Fibroblast of peridontal ligament (primary cell): ENCODE results near the gene PAQR8.

Source experiments
- DNase-seq: peaks from one replicate; pipeline ENCODE4 v3.0.0-alpha.2; 2010; ENCODE audit errors: extremely low read depth

The PAQR8 gene

DNA sequence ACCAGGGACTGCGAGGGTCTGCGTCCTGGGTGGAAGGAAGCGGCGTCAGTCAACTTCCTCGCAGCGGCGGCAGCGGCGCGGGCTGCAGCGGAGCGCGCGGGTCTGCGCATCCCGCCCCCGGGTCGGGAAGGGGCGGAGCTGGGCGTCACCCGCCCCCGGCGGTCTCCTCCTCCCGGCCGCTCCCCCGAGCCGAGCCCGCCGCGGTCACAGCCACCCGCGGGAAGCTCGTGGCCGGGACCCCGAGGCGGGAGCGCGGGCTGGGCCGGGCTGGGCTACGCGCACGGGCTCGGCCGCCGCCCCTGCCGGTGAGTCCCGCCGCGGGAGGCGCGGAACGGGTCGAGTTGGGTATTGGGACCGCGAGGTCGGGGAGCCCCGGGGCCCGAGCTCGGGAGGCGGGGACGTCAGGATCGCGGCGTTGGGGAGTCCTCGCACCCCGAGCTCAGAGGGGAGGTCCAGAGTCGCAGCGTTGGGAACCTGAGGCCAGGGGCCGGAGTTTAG lies at the start of gene PAQR8:
Gene PAQR8 (plus strand): TSS at position 207 of the 498 bp plus-strand sequence. CDS start 41,063 bp downstream, outside the sequence.
- no peak for DNase-seq

- no peak for DNase-seq
These were observed 49.5 kb upstream of the PAQR8 start for GRCh38 chr6:52312461-52312860.

DNA sequence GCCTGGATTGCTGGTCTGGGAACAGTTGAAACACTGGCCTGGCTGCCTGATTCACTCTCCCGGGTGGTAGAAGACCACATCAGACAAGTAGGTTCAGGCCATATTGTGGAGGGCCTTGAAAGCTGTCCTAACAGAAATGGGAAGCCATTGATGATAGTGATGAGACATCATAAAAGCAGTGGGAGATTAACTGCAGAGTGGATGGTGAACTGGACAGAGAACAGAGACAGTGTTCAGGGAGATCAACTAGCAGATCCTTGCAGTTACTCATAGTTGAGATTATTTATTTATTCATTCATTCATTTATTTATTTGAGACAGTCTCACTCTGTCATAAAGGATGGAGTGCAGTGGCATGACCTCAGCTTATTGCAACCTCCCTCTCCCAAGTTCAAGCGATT lies 47.2 kb upstream of the PAQR8 start:
- DNase-seq, result no peak

- no peak for DNase-seq
These were observed 44.7 kb upstream of the PAQR8 start for GRCh38 chr6:52317211-52317610.

GRCh38 chr6:52317841-52318581 lies 43.9 kb upstream of the PAQR8 start:
- peak; percentile 60 for DNase-seq

DNA sequence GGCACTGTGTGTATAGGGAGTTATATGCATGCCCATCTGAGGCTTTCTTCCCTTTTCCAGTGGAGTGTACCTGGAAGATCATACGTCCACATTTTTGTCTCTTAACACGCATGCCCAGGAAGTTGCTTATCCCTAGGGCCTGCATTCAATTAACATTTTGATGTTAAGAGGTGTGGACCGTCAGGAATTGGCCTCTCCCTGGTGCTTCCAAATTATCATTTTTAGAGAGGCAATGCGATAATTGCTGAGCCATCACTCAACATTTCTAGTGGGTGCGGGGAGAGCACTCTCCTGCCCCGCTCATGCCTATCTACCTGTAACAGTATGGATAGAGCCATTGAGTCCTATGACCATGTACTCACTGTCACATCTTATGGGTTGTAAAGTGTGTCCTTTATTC lies 37.8 kb upstream of the PAQR8 start:
- no peak for DNase-seq

DNA sequence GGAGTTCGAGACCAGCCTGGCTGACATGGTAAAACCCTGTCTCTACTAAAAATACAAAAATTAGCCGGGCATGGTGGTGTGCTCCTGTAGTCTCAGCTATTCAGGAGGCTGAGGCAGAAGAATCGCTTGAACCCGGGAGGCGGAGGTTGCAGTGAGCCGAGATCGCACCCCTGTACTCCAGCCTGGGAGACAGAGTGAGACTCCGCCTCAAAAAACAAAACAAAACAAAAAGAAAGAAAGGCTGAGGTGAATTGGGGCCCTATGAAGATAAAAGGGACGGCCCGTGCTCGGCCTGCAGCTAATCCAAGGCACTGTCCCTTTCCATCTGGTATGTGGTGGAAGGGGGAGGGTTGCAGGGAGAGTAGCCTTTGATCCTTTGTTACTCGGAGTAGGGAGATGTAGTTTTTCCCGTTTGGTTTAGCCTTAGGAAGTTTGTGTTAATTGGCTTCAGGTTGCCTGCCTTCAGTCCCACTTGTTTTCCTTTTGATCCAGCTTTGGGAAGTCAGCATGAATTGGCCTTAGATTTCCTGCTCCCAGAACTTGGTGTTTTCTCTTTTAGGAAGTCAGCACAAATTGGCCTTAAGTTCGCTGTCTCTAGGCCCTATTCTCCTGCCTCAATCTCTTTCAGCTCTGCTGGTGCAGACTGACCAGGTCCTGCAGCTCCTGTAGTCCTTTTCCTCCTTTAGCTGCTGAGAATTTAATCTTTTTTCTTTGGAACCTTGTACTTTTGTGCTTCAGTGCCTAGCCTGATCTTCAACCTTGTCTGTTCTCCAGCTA lies 36.1 kb upstream of the PAQR8 start:
- no peak for DNase-seq

GRCh38 chr6:52326540-52327364 lies 35.2 kb upstream of the PAQR8 start:
- no peak for DNase-seq

- DNase-seq, result no peak
These were observed 33.7 kb upstream of the PAQR8 start for GRCh38 chr6:52328303-52328662.

DNA sequence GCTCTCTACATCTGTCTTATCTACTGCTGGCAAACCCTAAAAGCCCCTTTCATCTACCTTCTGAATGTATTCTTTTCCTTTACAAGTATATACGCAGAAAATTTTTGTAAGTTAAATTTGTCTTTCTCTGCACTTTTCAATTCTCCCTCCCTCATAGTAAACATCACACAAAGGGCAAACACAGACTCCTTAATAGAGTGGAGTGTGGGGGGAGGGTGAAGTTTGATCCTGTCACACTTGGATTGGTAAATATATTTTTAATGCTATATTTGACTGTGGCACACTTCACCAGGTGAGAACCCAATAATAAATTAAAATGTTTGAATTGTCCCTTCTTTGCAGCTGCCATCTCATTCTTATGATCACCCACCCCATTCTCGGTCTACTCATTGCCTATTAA lies 33.2 kb upstream of the PAQR8 start:
- DNase-seq, result no peak

DNA sequence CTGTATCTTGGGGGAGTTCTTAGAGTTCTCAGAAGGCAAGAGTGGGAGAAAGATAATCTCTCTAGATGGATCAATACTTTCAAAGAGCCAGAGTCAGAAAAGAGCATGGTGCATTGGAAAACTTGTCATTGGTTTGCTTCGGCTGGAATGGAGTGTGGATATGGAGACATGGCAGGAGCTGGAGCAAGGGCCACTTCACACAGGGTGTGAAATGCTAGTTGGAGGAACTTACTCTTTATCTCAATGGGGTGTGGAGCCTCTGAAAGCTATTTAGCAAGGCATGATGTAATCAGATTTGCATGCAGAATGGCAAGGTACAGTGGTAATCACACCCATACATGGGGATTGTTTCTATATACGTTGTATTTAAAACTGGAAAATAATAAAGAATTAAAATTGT lies 31.5 kb upstream of the PAQR8 start:
- no peak for DNase-seq

DNA sequence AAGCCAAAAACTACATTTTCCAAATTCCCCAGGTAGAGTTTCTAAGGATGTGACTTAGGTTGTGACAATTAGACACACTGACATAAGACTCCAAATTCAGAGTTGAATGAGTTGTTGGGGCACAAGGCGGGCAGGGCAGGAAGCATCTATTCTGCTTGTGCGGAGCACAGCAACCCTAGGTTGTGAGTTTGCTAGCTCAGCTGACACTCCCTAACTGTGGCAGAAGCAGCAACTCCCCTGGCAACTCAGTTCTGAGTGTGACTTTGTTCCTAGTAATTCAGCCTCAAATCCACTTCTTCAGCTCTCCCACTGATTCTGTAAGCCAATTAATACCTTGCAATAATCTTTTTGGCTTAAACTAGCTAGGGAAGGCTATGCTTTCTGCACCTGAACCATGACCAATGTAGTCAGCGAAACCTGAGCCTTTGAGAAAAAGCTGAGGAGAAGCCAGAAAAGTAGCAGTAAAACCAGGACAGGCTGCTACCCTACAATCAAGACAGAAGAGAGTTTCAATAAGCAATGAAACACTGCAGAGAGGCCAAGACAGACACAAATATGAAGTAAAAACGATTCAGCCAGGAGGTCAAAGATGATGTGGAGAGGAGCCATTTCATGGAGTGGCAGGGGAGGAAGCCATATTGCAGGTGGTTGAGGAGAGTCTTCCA lies 30.0 kb upstream of the PAQR8 start:
- DNase-seq, result no peak

DNA sequence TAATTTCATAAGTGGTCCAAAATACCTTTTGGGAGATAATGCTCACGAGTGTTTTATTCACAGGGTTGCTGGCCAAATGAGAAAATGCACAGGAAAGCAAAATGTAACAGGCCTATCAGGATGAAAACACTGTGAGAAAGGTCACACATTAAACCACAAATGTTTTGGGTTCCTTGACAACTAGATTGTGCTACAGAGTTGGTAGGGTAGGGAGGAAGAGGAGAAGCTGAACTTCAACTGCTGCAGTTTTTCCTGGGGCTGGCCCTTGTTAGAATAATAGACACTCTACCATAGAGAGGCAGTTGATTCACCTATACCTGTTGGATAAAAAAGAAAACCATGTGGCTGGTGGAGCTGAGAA lies 28.1 kb upstream of the PAQR8 start:
- no peak for DNase-seq

- DNase-seq, result no peak
These were observed 26.4 kb upstream of the PAQR8 start for GRCh38 chr6:52335576-52335975.

DNA sequence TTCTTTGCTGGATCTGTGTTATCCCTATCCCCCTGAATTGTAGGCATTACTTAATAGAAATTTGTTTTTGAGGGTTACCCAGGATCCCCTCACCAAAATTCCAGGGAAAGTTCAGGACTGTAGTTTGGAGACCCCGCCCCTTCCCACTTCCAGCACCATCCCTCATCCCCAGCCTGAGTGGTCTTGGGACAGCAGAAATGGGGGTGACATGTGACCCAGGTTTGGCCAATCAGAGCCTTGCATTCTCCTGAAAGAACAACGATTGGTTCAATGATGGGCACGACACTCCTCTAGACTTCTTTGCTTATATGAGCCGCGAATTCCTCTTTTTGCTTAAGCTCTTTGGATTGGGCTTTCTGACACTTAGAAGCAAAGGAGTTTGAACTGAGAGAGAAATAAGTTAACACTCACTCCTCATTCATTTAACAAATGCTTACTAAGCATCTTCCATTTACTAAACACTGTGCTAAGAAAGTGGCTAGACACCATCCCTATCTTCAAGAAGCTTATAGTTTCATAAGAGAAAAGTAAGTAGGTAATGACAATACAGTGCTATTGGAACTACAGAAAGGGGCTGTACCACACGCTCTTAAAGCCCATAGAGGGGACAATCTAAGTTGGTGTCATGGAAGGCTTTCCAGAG lies 24.9 kb upstream of the PAQR8 start:
- no peak for DNase-seq

DNA sequence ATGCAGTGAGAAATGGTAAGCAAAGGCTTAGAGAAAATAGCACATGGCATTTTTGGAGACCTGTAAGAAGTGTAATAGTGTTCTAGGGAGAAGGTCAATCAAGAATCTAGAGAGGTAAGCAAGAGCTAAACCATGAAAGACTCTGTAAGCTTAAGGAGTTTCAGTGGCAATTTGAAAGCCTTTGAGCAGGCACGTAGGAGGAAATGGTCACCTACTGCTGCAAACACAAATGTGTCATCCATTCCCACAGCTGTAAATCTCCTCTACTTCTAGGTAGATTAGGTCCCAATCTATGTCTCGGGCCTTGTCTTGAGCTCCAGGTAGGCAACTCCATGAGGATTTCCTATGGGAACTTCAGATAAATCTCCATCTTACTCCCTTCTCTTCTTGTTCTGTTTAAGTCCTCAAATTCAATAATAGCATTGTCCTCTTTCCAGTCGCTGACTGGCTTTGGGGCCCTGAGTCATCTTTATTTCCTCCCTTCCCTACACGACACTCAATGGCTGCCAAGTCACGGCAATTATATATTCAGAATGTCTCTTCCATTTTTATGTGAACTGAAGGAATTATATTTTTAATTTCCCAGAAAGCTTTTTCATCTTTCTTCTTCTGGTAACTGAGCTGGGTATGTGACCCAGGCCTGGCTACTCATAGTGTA lies 24.2 kb upstream of the PAQR8 start:
- DNase-seq, result no peak

- DNase-seq, result no peak
These were observed 21.4 kb upstream of the PAQR8 start for GRCh38 chr6:52340603-52340880.

DNA sequence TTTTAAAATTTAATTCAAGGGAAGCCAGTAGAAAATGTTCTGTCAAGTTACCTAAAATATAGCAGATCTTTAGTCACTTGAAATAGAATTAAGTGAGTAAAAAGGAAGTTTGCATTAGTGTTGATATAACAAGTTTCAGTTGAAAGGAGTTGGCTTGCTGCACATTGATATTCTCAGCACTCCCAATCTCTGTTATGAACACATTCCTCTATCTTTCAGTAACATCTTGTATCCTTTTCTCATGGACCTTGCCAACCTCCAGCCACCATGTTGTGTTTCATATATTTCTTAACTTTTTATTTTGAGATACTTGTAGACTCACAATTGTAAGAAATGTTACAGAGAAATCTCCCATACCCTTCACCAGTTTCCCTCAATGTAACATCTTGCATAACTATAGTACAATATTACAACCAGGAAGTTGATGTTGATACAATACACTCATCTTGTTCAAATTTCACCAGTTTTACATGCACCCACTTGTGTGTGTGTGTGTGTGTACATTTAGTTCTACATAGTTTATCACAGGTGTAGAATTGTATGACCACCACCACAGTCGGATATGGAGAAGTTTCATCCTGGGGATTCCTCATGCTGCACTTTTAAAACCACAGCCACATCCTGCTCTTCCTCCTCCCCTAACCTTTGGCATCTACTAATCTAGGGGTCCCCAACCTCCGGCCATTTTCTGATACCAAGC lies 20.2 kb upstream of the PAQR8 start:
- no peak for DNase-seq

DNA sequence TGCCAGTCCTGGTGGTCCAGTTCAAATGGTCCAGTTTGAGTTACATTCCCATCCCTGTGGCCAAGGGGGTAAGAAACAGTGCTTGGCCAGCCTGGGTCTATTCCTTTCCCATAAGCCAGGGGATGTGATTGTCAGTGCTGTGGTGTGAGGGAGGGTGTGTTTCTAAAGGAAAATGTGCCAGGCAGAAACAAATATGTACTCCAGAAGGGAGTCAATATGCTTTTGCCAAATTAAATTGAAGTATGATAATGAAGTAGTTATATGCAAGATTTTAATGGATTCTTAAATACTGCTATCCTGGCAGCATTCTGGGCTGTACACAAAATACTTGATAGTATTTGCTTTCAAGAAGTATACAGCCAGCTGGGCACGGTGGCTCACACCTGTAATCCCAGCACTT lies 16.6 kb upstream of the PAQR8 start:
- no peak for DNase-seq

- DNase-seq, result no peak
These were observed 15.4 kb upstream of the PAQR8 start for GRCh38 chr6:52346503-52346902.
